HepG2 (cell line): ENCODE data around the gene SLC16A5. TPM values are rescaled to one million over a fixed set of nuclear protein-coding genes. Genes with fewer than 3 reads are reported as not detected.
"Not testable (repeated sequence)": the region's sequence is repeated elsewhere in the genome, so short reads cannot be mapped to it uniquely, and the experiment has no call there.

Experiments used
- ATAC-seq: fragments of 200-7000 bp; cut with Tn5 transposase; 3 replicates; pipeline ENCODE4 v1.9.1; 2020; ENCODE audit warnings: mild to moderate bottlenecking, moderate library complexity
- BruUV-seq: library from RNA; stranded (reverse); fragments of 400-500 nt; replicated peaks from 2 replicates; lab custom pipeline; 2021; lab: Mats Ljungman, UMichigan
- CTCF ChIA-PET: fragments of 300-600 bp; formaldehyde crosslinking; extraction: SDS; loops from one replicate; lab custom pipeline; 2021; ENCODE audit warnings: low total read pairs, inconsistent platforms, low intra/inter-chr PET ratio; lab: Yijun Ruan, JAX
- POLR2A ChIA-PET: fragments of 350-600 bp; sonication (Branson Sonifier 250); formaldehyde crosslinking; loops from one replicate; lab custom pipeline; 2020; ENCODE audit warnings: antibody characterized with exemption, inconsistent platforms; lab: Yijun Ruan, JAX
- DNase-seq: peaks from one replicate; pipeline ENCODE4 v3.0.0-alpha.2; 2015; ENCODE audit warnings: low spot score
- FAIRE-seq: peaks from 3 replicates; lab custom pipeline; 2011; peaks lifted over from hg19 to GRCh38; lab: Jason Lieb, UNC
- H2AFZ ChIP-seq: one replicate; pipeline ENCODE4 v1.6.1; 2011; ENCODE audit warnings: low read length, inconsistent platforms
- H3K27ac ChIP-seq: fragments of 300-600 bp; 3 replicates; pipeline ENCODE4 v1.8.0; 2011; ENCODE audit warnings: mixed run types, mild to moderate bottlenecking, mixed read lengths, low read length, inconsistent platforms; ENCODE audit not compliant: insufficient read depth; ENCODE audit errors: extremely low read length
- H3K27me3 ChIP-seq, 2 experiments: fragments of 200-600 bp in 1 of 2; 2 replicates in 1 of 2; 3 replicates in 1 of 2; pipeline versions ENCODE4 v1.6.0 to v1.8.0; 2011; ENCODE audit warnings: low read length in 2 of 2, mild to moderate bottlenecking in 2 of 2, moderate library complexity in 2 of 2, inconsistent platforms in 1 of 2; ENCODE audit not compliant: insufficient read depth in 2 of 2, control insufficient read depth in 1 of 2
- H3K36me3 ChIP-seq, 2 experiments: fragments of 200-600 bp in 1 of 2; replicated peaks in 1 of 2; 2 replicates in 1 of 2; 3 replicates in 1 of 2; pipeline versions ENCODE4 v1.5.1 to v1.8.0; 2011; ENCODE audit warnings: low read length in 2 of 2, inconsistent platforms in 1 of 2; ENCODE audit not compliant: insufficient read depth in 2 of 2, control insufficient read depth in 1 of 2
- H3K4me1 ChIP-seq: 2 replicates; pipeline ENCODE4 v1.5.1; 2012; ENCODE audit warnings: low read length, inconsistent platforms; ENCODE audit not compliant: insufficient read depth
- H3K4me2 ChIP-seq: 2 replicates; pipeline ENCODE4 v1.6.0; 2011; ENCODE audit warnings: low read depth, low read length, inconsistent platforms
- H3K4me3 ChIP-seq, 3 experiments: fragments of 200-600 bp in 1 of 3; sonication (generic), shearing (Covaris generic) in 1 of 3; replicated peaks in 1 of 3; 2 replicates each; pipeline ENCODE4 v1.5.1; 2011 to 2016; ENCODE audit warnings: low read length in 3 of 3, inconsistent platforms in 2 of 3, low read depth in 2 of 3, mild to moderate bottlenecking in 2 of 3, control low read depth in 1 of 3, mixed read lengths in 1 of 3; ENCODE audit not compliant: insufficient read depth in 1 of 3
- H3K79me2 ChIP-seq: one replicate; pipeline ENCODE4 v1.6.1; 2011; ENCODE audit warnings: low read length, inconsistent platforms; ENCODE audit not compliant: insufficient read depth
- H3K9ac ChIP-seq: 2 replicates; pipeline ENCODE4 v1.6.0; 2011; ENCODE audit warnings: mild to moderate bottlenecking, low read depth, low read length, inconsistent platforms; ENCODE audit not compliant: insufficient read depth
- H3K9me3 ChIP-seq: 2 replicates; pipeline ENCODE4 v1.5.1; 2012; ENCODE audit warnings: mild to moderate bottlenecking, low read length
- H4K20me1 ChIP-seq: 2 replicates; pipeline ENCODE4 v1.6.0; 2011; ENCODE audit warnings: inconsistent platforms, mild to moderate bottlenecking, low read length, moderate library complexity; ENCODE audit not compliant: insufficient read depth
- CEBPB ChIP-seq: IDR thresholded peaks from 2 replicates; pipeline ENCODE4 v1.6.1; 2011; ENCODE audit warnings: low read depth, low read length, improper control_type of control experiment, borderline replicate concordance
- CEBPG ChIP-seq: IDR thresholded peaks from 2 replicates; pipeline ENCODE4 v1.6.1; 2016
- REPIN1 ChIP-seq: sonication (generic); formaldehyde crosslinking; IDR thresholded peaks from 2 replicates; pipeline ENCODE4 v1.8.0; 2022; ENCODE audit warnings: missing genetic modification reagents, low read depth, mild to moderate bottlenecking, borderline replicate concordance
- ZNF121 ChIP-seq: sonication (generic); formaldehyde crosslinking; IDR thresholded peaks from 2 replicates; pipeline ENCODE4 v1.5.0; 2020; ENCODE audit warnings: mild to moderate bottlenecking, missing genetic modification reagents
- WGBS: methylation state at CpG from one replicate; pipeline ENCODE4 v1.1.6; 2017; ENCODE audit warnings: low lambda C conversion rate; 5-methylcytosine and 5-hydroxymethylcytosine counted together
- in situ Hi-C: cut with HindIII; loops from 2 replicates; pipeline ENCODE4 v1.10.0; 2017; ENCODE audit warnings: low pct_unique_long_range_greater_than_20kb; ENCODE audit not compliant: extremely low pct_ligation_motif_present
- intact Hi-C: fragments of 100-400 bp; cut with micrococcal nuclease; formaldehyde crosslinking; loops from one replicate; pipeline ENCODE4 v1.10.0; 2022; ENCODE audit not compliant: unreplicated experiment
- polyA plus RNA-seq, 8 experiments: library from polyadenylated mRNA; depleted of rRNA in 3 of 8; stranded (reverse) in 7 of 8; unstranded in 1 of 8; fragments of >200 nt; fragmentation: Illumina TruSeq in 4 of 8; extraction: Trizol in 4 of 8; gene quantifications; 2 replicates each; pipeline versions ENCODE4 v1.2.1 to v1.2.3, GENCODE V29; 2011 to 2016; ENCODE audit warnings: low read depth in 4 of 8, missing spikeins in 1 of 8, mixed read lengths in 1 of 8; ENCODE audit not compliant: insufficient read depth in 1 of 8
- total RNA-seq, 5 experiments: library from RNA; depleted of rRNA; stranded (reverse); fragments of >200 nt; fragmentation: Illumina TruSeq; extraction: Trizol; gene quantifications; 2 replicates each; pipeline ENCODE4 v1.2.3, GENCODE V29; 2016; ENCODE audit warnings: low read depth in 1 of 5

The SLC16A5 gene
- total and polyA plus RNA-seq, 2 of the 13 experiments (the other 11 are each of a cell fraction or from before 2014, with no cell fraction given), result 0.69 to 5.6 TPM

GRCh38 chr17:75126954-75127353, 39.2 kb downstream of the SLC16A5 start:
- 97% methylated on average over 8 of the region's 8 CpGs for WGBS
- no peak overlapping the region for H3K27ac ChIP-seq
- H4K20me1 ChIP-seq, result peaks cover 4% of the 10 kb centered on the region; the same call in 1 of the 2 replicates

DNA sequence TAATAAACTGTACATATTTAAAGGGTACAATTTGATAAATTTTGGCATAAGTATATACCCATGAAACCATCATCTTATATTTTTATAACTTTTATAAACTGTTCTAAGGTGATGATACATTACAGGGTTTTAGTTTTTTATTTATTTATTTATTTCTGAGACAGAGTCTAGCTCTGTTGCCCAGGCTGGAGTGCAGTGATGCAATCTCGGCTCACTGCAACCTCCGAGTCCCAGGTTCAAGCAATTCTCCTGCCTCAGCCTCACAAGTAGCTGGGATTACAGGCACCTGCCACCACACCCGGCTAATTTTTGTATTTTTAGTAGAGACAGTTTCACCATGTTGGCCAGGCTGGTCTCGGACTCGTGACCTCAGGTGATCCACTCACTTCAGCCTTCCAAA, 40.2 kb downstream of the SLC16A5 start:
- FAIRE-seq, H3K79me2 ChIP-seq, intact Hi-C loops, BruUV-seq, H4K20me1 ChIP-seq, H3K27ac ChIP-seq, ATAC-seq, DNase-seq, H2AFZ ChIP-seq, in situ Hi-C loops, H3K4me2 ChIP-seq, H3K9ac ChIP-seq, H3K27me3 ChIP-seq, H3K9me3 ChIP-seq, CTCF ChIA-PET, H3K4me3 ChIP-seq: not testable (repeated sequence)
- TF ChIP-seq CEBPG (CRISPR knock-in tag), result peak; percentile 29; the same call in 1 of the 2 replicates
- TF ChIP-seq ZNF121, result peak; percentile 70; the same call in 1 of the 2 replicates
- peak; percentile 10; the same call in 1 of the 2 replicates for TF ChIP-seq CEBPB
- Histone ChIP-seq H3K36me3 (peaks cover 6 to 18% of the 10 kb centered on the region in 2 experiments; a peak in 4 of 5 replicates), H3K4me1 (peaks cover 27% of the 10 kb centered on the region)
- POLR2A ChIA-PET, result interaction anchor here (1.0 to 1.9 kb wide), 4 partner anchors 11 to 51 kb away, joined by 3 to 9 read pairs (median 4); no protein-coding TSS in a partner anchor
- WGBS, result 91% methylated on average over 5 of the region's 5 CpGs

More at GRCh38 chr17:75126954-75127353, 39.2 kb downstream of the SLC16A5 start:
- in situ Hi-C loops (no loop called here), intact Hi-C loops (no loop called here)
- ATAC-seq (no peak), FAIRE-seq (no peak), DNase-seq (no peak)
- Histone ChIP-seq H3K4me1 (peaks cover 17% of the 10 kb centered on the region), H3K4me3 (no peak overlapping the region), H3K36me3 (peaks cover 6 to 18% of the 10 kb centered on the region in 2 experiments; a peak in 4 of 5 replicates), H3K9me3 (no peaks in the 10 kb centered on the region), H2AFZ (no peak overlapping the region), H3K4me2 (no peak overlapping the region), H3K79me2 (peaks cover 8% of the 10 kb centered on the region), H3K27me3 (no peaks in the 10 kb centered on the region), H3K9ac (no peak overlapping the region)
- no TSS peak for BruUV-seq
- TF ChIP-seq REPIN1 (CRISPR knock-in tag) (no peak), ZNF121 (peak; percentile 57)
- CTCF ChIA-PET, result no interaction called here
- POLR2A ChIA-PET, result interaction anchor here (0.7 to 1.6 kb wide), 2 partner anchors 41 to 50 kb away, joined by 3 to 4 read pairs; no protein-coding TSS in a partner anchor
